Stomach (tissue), 9 donors: ENCODE results near the gene ZNF274. TPM values are rescaled to one million over a fixed set of nuclear protein-coding genes. Genes with fewer than 3 reads are reported as not detected.

ENCODE experiments used
- DNase-seq, 2 donors: peaks; one replicate each; pipeline versions ENCODE4 v3.0.0 to v3.0.0-alpha.2; 2013 to 2019
- H3K27ac ChIP-seq, 5 donors: fragments of 200-600 bp in 4 of 5; sonication (generic) in 4 of 5; one replicate each; pipeline ENCODE4 v1.5.1; 2013 to 2019; ENCODE audit warnings: mild to moderate bottlenecking in 1 of 5, moderate library complexity in 1 of 5
- H3K27me3 ChIP-seq, 3 donors: fragments of 200-600 bp; sonication (generic); one replicate each; pipeline ENCODE4 v1.5.1; 2017 to 2019; ENCODE audit warnings: mixed run types in 1 of 3
- H3K36me3 ChIP-seq, 4 donors: fragments of 200-600 bp; sonication (generic); 1 replicate in 3 of 4; 2 replicates in 1 of 4; pipeline ENCODE4 v1.5.1; 2016 to 2019
- H3K4me1 ChIP-seq, 4 donors: fragments of 200-600 bp; sonication (generic); one replicate each; pipeline ENCODE4 v1.5.1; 2016 to 2019
- H3K4me3 ChIP-seq, 4 donors: fragments of 200-600 bp; sonication (generic) in 3 of 4; one replicate each; pipeline ENCODE4 v1.5.1; 2016 to 2019; ENCODE audit warnings: mild to moderate bottlenecking in 1 of 4
- H3K9me3 ChIP-seq, 4 donors: fragments of 200-600 bp; sonication (generic); one replicate each; pipeline ENCODE4 v1.5.1; 2016 to 2019
- CTCF ChIP-seq, 7 experiments: fragments of 450-650 bp in 4 of 7; fragments of 200-600 bp in 3 of 7; sonication (generic) in 3 of 7; IDR thresholded peaks; one replicate each; pipeline ENCODE4 v1.5.1; 2016 to 2019; ENCODE audit warnings: antibody characterized with exemption in 7 of 7, control low read depth in 2 of 7, mild to moderate bottlenecking in 1 of 7
- EP300 ChIP-seq: sonication (generic); formaldehyde crosslinking; IDR thresholded peaks from one replicate; pipeline ENCODE4 v1.6.1; 2017; ENCODE audit warnings: antibody characterized with exemption
- POLR2A ChIP-seq, 4 donors: fragments of 450-650 bp; IDR thresholded peaks; one replicate each; pipeline ENCODE4 v1.6.1; 2016; ENCODE audit warnings: antibody characterized with exemption in 4 of 4, control low read depth in 2 of 4, mild to moderate bottlenecking in 1 of 4, moderate library complexity in 1 of 4
- POLR2AphosphoS5 ChIP-seq, 3 donors: sonication (generic); formaldehyde crosslinking; IDR thresholded peaks; one replicate each; pipeline ENCODE4 v1.6.1; 2016; ENCODE audit warnings: antibody characterized with exemption in 3 of 3
- WGBS, 5 donors: extraction: QIAGEN DNeasy Blood & Tissue Kit in 3 of 5; methylation state at CpG; one replicate each; pipeline versions ENCODE4 v1.1.5 to v1.1.7; 2013 to 2018; 5-methylcytosine and 5-hydroxymethylcytosine counted together
- intact Hi-C: fragments of 100-400 bp; cut with DNase I; formaldehyde crosslinking; loops from one replicate; pipeline ENCODE4 v1.15.1; 2023; ENCODE audit warnings: low total_unique reads
- polyA plus RNA-seq, 3 donors: library from polyadenylated mRNA; stranded (reverse); fragments of 200-250 nt; gene quantifications; one replicate each; pipeline ENCODE4 v1.2.3, GENCODE V29; 2013
- total RNA-seq, 5 donors: library from RNA; depleted of rRNA; stranded (reverse); fragments of >200 nt; gene quantifications; one replicate each; pipeline versions ENCODE4 v1.1.0 to v1.2.3, GENCODE V29; 2014 to 2016
- donor health status: healthy with polysubstance abuse.
- donor health status: Bipolar disorder and iron deficiency.
- donor health status: healthy.

Gene ZNF274
- total and polyA plus RNA-seq, 8 donors = 5.9 to 46.9 (median 14.2) TPM

GRCh38 chr19:58261968-58262921 lies 79.4 kb downstream of the ZNF274 start:
- Histone ChIP-seq H3K27me3 (no peaks in the 10 kb centered on the region), H3K36me3 (peaks cover 46 to 100% (median 85%) of the 10 kb centered on the region in 4 donors), H3K27ac (no peak overlapping the region), H3K4me3 (no peak overlapping the region), H3K9me3 (peaks cover 93 to 100% (median 100%) of the 10 kb centered on the region in 4 donors), H3K4me1 (no peaks in the 10 kb centered on the region)
- intact Hi-C loops = loop anchor here (10.0 kb wide), 1 partner anchor 77 kb away; the partner anchor contains the start of gene ZNF274
- WGBS, 5 donors = 94 to 98% (median 97%) methylated on average over 19 of the region's 19 CpGs
- no peak for DNase-seq
- TF ChIP-seq POLR2A (IDR thresholded peaks at IDR 0.05) (no peak), EP300 (no peak), CTCF (IDR thresholded peaks at IDR 0.05) (no peak), POLR2AphosphoS5 (IDR thresholded peaks at IDR 0.05) (no peak)

GRCh38 chr19:58262922-58263296 lies 80.0 kb downstream of the ZNF274 start:
- Histone ChIP-seq H3K36me3 (peaks cover 41 to 100% (median 81%) of the 10 kb centered on the region in 4 donors), H3K4me1 (no peaks in the 10 kb centered on the region), H3K9me3 (peaks cover 93 to 100% (median 100%) of the 10 kb centered on the region in 4 donors), H3K27me3 (no peaks in the 10 kb centered on the region), H3K4me3 (no peak overlapping the region), H3K27ac (no peak overlapping the region)
- intact Hi-C loops = loop anchor here (10.0 kb wide), 1 partner anchor 78 kb away; the partner anchor contains the start of gene ZNF274
- 96 to 98% (median 97%) methylated on average over 7 of the region's 7 CpGs for WGBS, 5 donors
- TF ChIP-seq EP300 = no peak
- no peak for TF ChIP-seq CTCF (IDR thresholded peaks at IDR 0.05)
- no peak for TF ChIP-seq POLR2AphosphoS5 (IDR thresholded peaks at IDR 0.05)
- no peak for TF ChIP-seq POLR2A (IDR thresholded peaks at IDR 0.05)
- no peak for DNase-seq

Other genes with a start within 250 kb of the ZNF274 start
- 10 to 100 TPM in 4 of 5 donors, not detected in 1; 12.5 to 55.4 (median 32.7) TPM for gene ZNF418, start 247.7 kb upstream of the ZNF274 start, total RNA-seq
- gene ZNF418, start 247.7 kb upstream of the ZNF274 start, polyA plus RNA-seq = 1 to 10 TPM; 1.1 to 4.5 (median 3.2) TPM
- gene ZNF256, start 235.4 kb upstream of the ZNF274 start, total RNA-seq = 10 to 100 TPM in 1 of 5 donors, 1 to 10 TPM in 1, under 1 TPM in 1, not detected in 2; 0.89 to 15.4 (median 2.5) TPM
- gene ZNF256, start 235.4 kb upstream of the ZNF274 start, polyA plus RNA-seq = 1 to 10 TPM; 1.4 to 3.5 (median 1.8) TPM
- not detected for gene C19orf18, start 208.5 kb upstream of the ZNF274 start, total RNA-seq
- gene C19orf18, start 208.5 kb upstream of the ZNF274 start, polyA plus RNA-seq = 1 to 10 TPM; 2.1 to 4.0 (median 3.2) TPM
- 10 to 100 TPM in 3 of 5 donors, 1 to 10 TPM in 2; 5.8 to 35.2 (median 18.0) TPM for gene ZNF606, start 180.2 kb upstream of the ZNF274 start, total RNA-seq
- gene ZNF606, start 180.2 kb upstream of the ZNF274 start, polyA plus RNA-seq = 1 to 10 TPM; 1.2 to 6.3 (median 5.2) TPM
- under 1 TPM in 1 of 5 donors, not detected in 4; 0.92 TPM for gene ZSCAN1, start 149.0 kb upstream of the ZNF274 start, total RNA-seq
- gene ZSCAN1, start 149.0 kb upstream of the ZNF274 start, polyA plus RNA-seq = under 1 TPM in 2 of 3 donors, not detected in 1; 0.20 to 0.44 TPM
- gene ZNF135, start 123.8 kb upstream of the ZNF274 start, total RNA-seq = 10 to 100 TPM in 1 of 5 donors, 1 to 10 TPM in 3, not detected in 1; 3.5 to 16.3 (median 7.6) TPM
- 1 to 10 TPM; 1.6 to 4.9 (median 2.7) TPM for gene ZNF135, start 123.8 kb upstream of the ZNF274 start, polyA plus RNA-seq
- 100 to 1,000 TPM in 1 of 5 donors, 10 to 100 TPM in 4; 27.0 to 327 (median 60.6) TPM for gene ZSCAN18, start 84.8 kb upstream of the ZNF274 start, total RNA-seq
- gene ZSCAN18, start 84.8 kb upstream of the ZNF274 start, polyA plus RNA-seq = 10 to 100 TPM; 15.5 to 50.3 (median 35.4) TPM
- gene ZNF329, start 32.3 kb upstream of the ZNF274 start, total RNA-seq = 10 to 100 TPM in 1 of 5 donors, 1 to 10 TPM in 3, under 1 TPM in 1; 0.58 to 18.2 (median 4.9) TPM
- 1 to 10 TPM; 3.3 to 3.9 (median 3.4) TPM for gene ZNF329, start 32.3 kb upstream of the ZNF274 start, polyA plus RNA-seq
- 10 to 100 TPM in 4 of 5 donors, 1 to 10 TPM in 1; 9.6 to 60.7 (median 34.8) TPM for gene ZNF544, start 45.9 kb downstream of the ZNF274 start, total RNA-seq
- gene ZNF544, start 45.9 kb downstream of the ZNF274 start, polyA plus RNA-seq = 10 to 100 TPM in 2 of 3 donors, 1 to 10 TPM in 1; 9.5 to 17.7 (median 17.0) TPM
- 1 to 10 TPM; 1.4 to 9.0 (median 4.9) TPM for gene ZNF8, start 95.9 kb downstream of the ZNF274 start, total RNA-seq
- gene ZNF8, start 95.9 kb downstream of the ZNF274 start, polyA plus RNA-seq = 1 to 10 TPM in 1 of 3 donors, under 1 TPM in 2; 0.81 to 1.1 (median 0.95) TPM
- 10 to 100 TPM; 25.2 to 93.6 (median 48.4) TPM for gene ERVK3-1, start 122.3 kb downstream of the ZNF274 start, total RNA-seq
- gene ERVK3-1, start 122.3 kb downstream of the ZNF274 start, polyA plus RNA-seq = 10 to 100 TPM; 25.0 to 45.1 (median 35.1) TPM
- gene ZSCAN22, start 143.9 kb downstream of the ZNF274 start, total RNA-seq = 1 to 10 TPM in 3 of 5 donors, under 1 TPM in 1, not detected in 1; 0.45 to 5.2 (median 1.6) TPM
- gene ZSCAN22, start 143.9 kb downstream of the ZNF274 start, polyA plus RNA-seq = 1 to 10 TPM in 1 of 3 donors, under 1 TPM in 2; 0.75 to 1.4 (median 0.83) TPM
- 10 to 100 TPM in 1 of 5 donors, 1 to 10 TPM in 2, not detected in 2; 1.1 to 30.9 (median 1.7) TPM for gene A1BG, start 170.4 kb downstream of the ZNF274 start, total RNA-seq
- 10 to 100 TPM; 19.7 to 61.7 (median 33.8) TPM for gene A1BG, start 170.4 kb downstream of the ZNF274 start, polyA plus RNA-seq
- gene ZNF497, start 179.7 kb downstream of the ZNF274 start, total RNA-seq = 10 to 100 TPM in 1 of 5 donors, 1 to 10 TPM in 2, under 1 TPM in 1, not detected in 1; 0.14 to 12.3 (median 3.2) TPM
- 1 to 10 TPM in 1 of 3 donors, under 1 TPM in 2; 0.12 to 1.0 (median 0.46) TPM for gene ZNF497, start 179.7 kb downstream of the ZNF274 start, polyA plus RNA-seq
- gene ZNF837, start 198.0 kb downstream of the ZNF274 start, total RNA-seq = 1 to 10 TPM in 4 of 5 donors, not detected in 1; 1.8 to 8.5 (median 2.3) TPM
- 1 to 10 TPM; 2.3 to 3.0 (median 2.4) TPM for gene ZNF837, start 198.0 kb downstream of the ZNF274 start, polyA plus RNA-seq
- 1,000 to 10,000 TPM in 3 of 5 donors, 100 to 1,000 TPM in 2; 801 to 1,605 (median 1,501) TPM for gene RPS5, start 204.2 kb downstream of the ZNF274 start, total RNA-seq
- 1,000 to 10,000 TPM; 1,495 to 2,322 (median 1,503) TPM for gene RPS5, start 204.2 kb downstream of the ZNF274 start, polyA plus RNA-seq
- not detected for gene RNF225, start 212.6 kb downstream of the ZNF274 start, total RNA-seq
- under 1 TPM in 1 of 3 donors, not detected in 2; 0.13 TPM for gene RNF225, start 212.6 kb downstream of the ZNF274 start, polyA plus RNA-seq
- gene ZNF584, start 225.6 kb downstream of the ZNF274 start, total RNA-seq = 100 to 1,000 TPM in 1 of 5 donors, 10 to 100 TPM in 2, 1 to 10 TPM in 1, not detected in 1; 5.4 to 114 (median 17.2) TPM
- 10 to 100 TPM in 1 of 3 donors, 1 to 10 TPM in 2; 5.6 to 10.8 (median 6.8) TPM for gene ZNF584, start 225.6 kb downstream of the ZNF274 start, polyA plus RNA-seq